ENCODE measurements around the gene ARHGAP26.

ARHGAP26 gene

GRCh38 chr5:142763701-142764100 lies 6.5 kb upstream of the ARHGAP26 start:
- no peak for DNase-seq (ENCODE audit: low spot score in 2 of 2)
- Histone ChIP-seq H3K4me1 (no peaks in the 10 kb centered on the region), H3K27me3 (ENCODE audit: low read depth) (peaks cover 9% of the 10 kb centered on the region), H3K36me3 (replicated peaks) (no peaks in the 10 kb centered on the region), H3K4me3 (no peak overlapping the region), H3K9me3 (no peaks in the 10 kb centered on the region; the same call in 1 of the 2 replicates)
- in situ Hi-C loops (cut with MboI; ENCODE audit: low sequenced_read_pairs) = no loop called here

DNA sequence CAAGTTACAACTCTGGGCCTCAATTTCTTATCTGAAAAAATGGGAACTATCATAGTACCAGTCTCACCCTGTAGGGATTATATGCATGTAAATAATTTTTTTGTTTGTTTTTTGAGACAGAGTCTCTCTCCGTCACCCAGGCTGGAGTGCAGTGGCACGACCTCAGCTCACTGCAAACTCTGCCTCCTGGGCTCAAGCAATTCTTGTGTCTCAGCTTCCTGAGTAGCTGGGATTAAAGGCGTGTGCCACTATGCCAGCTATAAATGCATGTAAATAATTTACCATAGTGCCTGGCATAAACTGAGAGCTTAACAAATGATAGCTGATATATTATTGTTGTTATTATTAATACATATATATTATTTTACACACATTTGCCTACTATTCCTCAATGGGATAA lies 3.0 kb upstream of the ARHGAP26 start:
- Histone ChIP-seq H3K4me1 (no peaks in the 10 kb centered on the region; the same call in 1 of the 2 replicates), H3K9me3 (no peaks in the 10 kb centered on the region), H3K4me3 (no peak overlapping the region), H3K27me3 (ENCODE audit: low read depth) (peaks cover 9% of the 10 kb centered on the region; the same call in 1 of the 2 replicates), H3K36me3 (replicated peaks) (no peaks in the 10 kb centered on the region)
- no peak for DNase-seq (ENCODE audit: low spot score in 2 of 2)
- in situ Hi-C loops (cut with MboI; ENCODE audit: low sequenced_read_pairs) = no loop called here

DNA sequence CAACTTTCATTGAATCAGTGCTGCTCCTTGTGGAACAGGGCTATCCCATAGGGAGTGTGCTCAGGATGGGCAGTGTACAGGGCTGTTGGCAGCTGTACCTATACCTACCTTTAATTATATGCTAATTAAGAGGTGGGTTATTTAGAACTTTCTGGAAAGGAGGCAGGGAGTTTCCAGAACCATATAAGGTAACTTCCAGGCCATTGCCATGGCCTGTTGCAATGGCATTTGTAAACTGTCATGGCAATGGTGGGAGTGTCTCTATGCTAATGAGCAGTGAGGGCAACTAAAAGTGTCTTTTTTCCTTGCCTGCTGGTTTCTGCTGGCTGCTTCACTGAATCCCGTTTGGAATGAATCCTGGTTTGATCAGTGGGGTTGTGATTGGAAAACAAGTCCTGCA lies 2.3 kb upstream of the ARHGAP26 start:
- in situ Hi-C loops (cut with MboI; ENCODE audit: low sequenced_read_pairs) = no loop called here
- Histone ChIP-seq H3K36me3 (replicated peaks) (no peaks in the 10 kb centered on the region), H3K9me3 (no peaks in the 10 kb centered on the region), H3K4me3 (no peak overlapping the region), H3K27me3 (ENCODE audit: low read depth) (peaks cover 9% of the 10 kb centered on the region; the same call in 1 of the 2 replicates), H3K4me1 (no peaks in the 10 kb centered on the region; the same call in 1 of the 2 replicates)
- no peak for DNase-seq (ENCODE audit: low spot score in 2 of 2)

DNA sequence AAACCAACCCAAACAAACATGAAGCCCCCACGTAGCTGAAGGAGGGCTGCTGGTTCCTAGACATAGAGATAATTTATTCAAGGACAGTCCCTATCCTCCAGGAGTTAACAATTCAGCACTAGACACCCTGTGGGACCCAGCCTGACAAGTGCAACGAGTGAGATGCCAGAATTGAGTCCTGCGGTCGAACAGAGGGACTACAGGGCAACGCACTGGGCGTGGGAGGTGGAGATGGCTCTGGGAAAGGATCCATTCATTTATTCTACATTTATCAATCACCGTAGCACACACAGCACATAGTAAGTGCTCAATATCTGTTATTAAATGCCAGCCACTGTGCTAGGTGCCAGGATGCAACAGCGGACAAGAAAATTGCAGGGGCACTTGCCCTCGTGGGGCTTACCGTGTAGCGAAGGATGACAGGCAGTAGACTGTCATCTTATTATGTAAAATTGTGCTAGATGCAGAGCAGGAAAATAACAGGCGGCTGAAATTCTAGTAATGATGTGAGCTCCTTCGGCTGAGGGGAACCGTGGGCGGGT lies 855 bp upstream of the ARHGAP26 start:
- in situ Hi-C loops (cut with MboI; ENCODE audit: low sequenced_read_pairs) = no loop called here
- no peak for DNase-seq (ENCODE audit: low spot score in 2 of 2)
- H3K4me3 ChIP-seq = peak overlapping the region; percentile 71
- no peaks in the 10 kb centered on the region; the same call in 1 of the 2 replicates for H3K4me1 ChIP-seq
- H3K36me3 ChIP-seq (replicated peaks) = no peaks in the 10 kb centered on the region
- H3K9me3 ChIP-seq = no peaks in the 10 kb centered on the region
- 0 out of 2 replicates have a peak, but pooled peaks cover 3% of the 10 kb centered on the region for H3K27me3 ChIP-seq (ENCODE audit: low read depth)

DNA sequence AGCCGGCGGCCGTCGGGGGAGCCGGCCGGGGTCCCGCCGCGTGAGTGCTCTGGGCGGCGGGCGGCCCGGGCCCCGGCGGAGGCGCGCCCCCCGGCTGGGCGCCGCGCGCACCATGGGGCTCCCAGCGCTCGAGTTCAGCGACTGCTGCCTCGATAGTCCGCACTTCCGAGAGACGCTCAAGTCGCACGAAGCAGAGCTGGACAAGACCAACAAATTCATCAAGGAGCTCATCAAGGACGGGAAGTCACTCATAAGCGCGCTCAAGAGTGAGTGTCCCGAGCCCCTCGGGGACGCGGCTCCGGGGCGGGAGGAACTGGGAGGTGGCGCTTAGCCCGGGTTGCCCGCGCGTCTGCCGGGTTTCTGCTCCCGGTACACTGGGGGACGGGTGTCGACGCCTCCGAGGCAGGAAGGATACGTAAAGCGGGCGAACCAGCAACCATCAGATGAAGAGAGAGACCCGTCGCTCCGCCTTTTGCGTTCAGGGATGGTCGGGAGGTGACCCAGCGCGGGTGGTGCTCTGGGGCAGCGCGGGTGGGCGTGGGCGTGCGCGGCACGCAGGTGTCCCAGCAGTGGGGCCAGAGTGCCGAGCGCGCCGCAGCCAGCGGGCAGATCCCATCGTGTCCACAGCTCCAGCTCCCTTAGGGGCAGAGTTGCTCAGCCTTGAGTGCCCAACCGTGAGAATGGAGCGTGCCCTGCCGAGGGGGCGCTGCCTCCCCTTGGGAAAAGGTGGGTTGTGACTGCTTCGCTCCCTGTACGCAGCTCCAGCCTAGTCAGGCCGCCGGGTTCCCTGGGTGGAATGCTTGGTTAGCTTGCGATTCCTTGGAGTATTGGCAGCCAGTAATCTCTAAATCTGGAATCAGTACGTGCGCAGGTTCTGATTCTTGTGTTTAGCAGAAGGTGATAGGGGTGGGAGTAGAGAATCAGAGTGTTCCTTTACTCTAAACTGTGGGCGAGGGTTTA lies 753 bp downstream of the ARHGAP26 start:
- peak; percentile 22 to 52 for DNase-seq (ENCODE audit: low spot score in 2 of 2)
- peak overlapping the region; percentile 71 for H3K4me3 ChIP-seq
- no peaks in the 10 kb centered on the region for H3K27me3 ChIP-seq (ENCODE audit: low read depth)
- H3K4me1 ChIP-seq = no peaks in the 10 kb centered on the region; the same call in 1 of the 2 replicates
- H3K36me3 ChIP-seq (replicated peaks) = no peaks in the 10 kb centered on the region
- in situ Hi-C loops (cut with MboI; ENCODE audit: low sequenced_read_pairs) = no loop called here
- H3K9me3 ChIP-seq = no peaks in the 10 kb centered on the region

DNA sequence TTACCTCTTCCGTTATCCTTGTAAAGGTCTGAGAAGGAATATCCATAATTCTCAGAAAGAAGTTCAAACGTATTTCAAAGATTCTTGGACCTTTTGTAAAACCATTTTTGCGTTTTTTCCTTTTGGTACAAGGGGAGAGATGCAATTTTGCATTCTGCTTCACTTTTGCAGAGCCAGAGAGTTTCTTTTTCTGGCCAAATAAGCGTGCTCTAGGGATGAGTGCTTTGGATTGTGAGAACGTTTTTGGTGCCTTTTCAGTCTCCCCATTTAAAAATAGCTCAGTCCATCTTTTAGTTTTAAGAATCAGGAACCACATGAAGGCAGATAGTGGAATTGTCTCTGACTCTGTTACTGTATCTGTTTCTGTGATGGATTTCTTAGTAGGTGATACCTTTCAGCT lies 1.5 kb downstream of the ARHGAP26 start:
- Histone ChIP-seq H3K9me3 (no peaks in the 10 kb centered on the region), H3K4me1 (no peaks in the 10 kb centered on the region; the same call in 1 of the 2 replicates), H3K4me3 (no peak overlapping the region), H3K27me3 (ENCODE audit: low read depth) (no peaks in the 10 kb centered on the region), H3K36me3 (replicated peaks) (no peaks in the 10 kb centered on the region)
- in situ Hi-C loops (cut with MboI; ENCODE audit: low sequenced_read_pairs) = no loop called here
- DNase-seq (ENCODE audit: low spot score in 2 of 2) = no peak

- no peak overlapping the region for H3K4me3 ChIP-seq
- H3K4me1 ChIP-seq = no peaks in the 10 kb centered on the region; the same call in 1 of the 2 replicates
- DNase-seq (ENCODE audit: low spot score in 2 of 2) = no peak
- no peaks in the 10 kb centered on the region for H3K27me3 ChIP-seq (ENCODE audit: low read depth)
- H3K9me3 ChIP-seq = no peaks in the 10 kb centered on the region
- no peaks in the 10 kb centered on the region for H3K36me3 ChIP-seq (replicated peaks)
- in situ Hi-C loops (cut with MboI; ENCODE audit: low sequenced_read_pairs) = no loop called here
These were observed 2.5 kb downstream of the ARHGAP26 start for GRCh38 chr5:142772446-142773293.

GRCh38 chr5:142777099-142777498 lies 6.9 kb downstream of the ARHGAP26 start:
- DNase-seq (ENCODE audit: low spot score in 2 of 2) = no peak
- in situ Hi-C loops (cut with MboI; ENCODE audit: low sequenced_read_pairs) = no loop called here
- no peaks in the 10 kb centered on the region for H3K4me1 ChIP-seq
- no peaks in the 10 kb centered on the region for H3K36me3 ChIP-seq (replicated peaks)
- no peaks in the 10 kb centered on the region for H3K9me3 ChIP-seq
- H3K27me3 ChIP-seq (ENCODE audit: low read depth) = no peaks in the 10 kb centered on the region
- H3K4me3 ChIP-seq = no peak overlapping the region

- no peak for DNase-seq (ENCODE audit: low spot score in 2 of 2)
- Histone ChIP-seq H3K27me3 (ENCODE audit: low read depth) (no peaks in the 10 kb centered on the region), H3K4me3 (no peak overlapping the region), H3K9me3 (no peaks in the 10 kb centered on the region), H3K36me3 (replicated peaks) (no peaks in the 10 kb centered on the region), H3K4me1 (no peaks in the 10 kb centered on the region)
- in situ Hi-C loops (cut with MboI; ENCODE audit: low sequenced_read_pairs) = no loop called here
These were observed 7.7 kb downstream of the ARHGAP26 start for GRCh38 chr5:142777850-142778249.

DNA sequence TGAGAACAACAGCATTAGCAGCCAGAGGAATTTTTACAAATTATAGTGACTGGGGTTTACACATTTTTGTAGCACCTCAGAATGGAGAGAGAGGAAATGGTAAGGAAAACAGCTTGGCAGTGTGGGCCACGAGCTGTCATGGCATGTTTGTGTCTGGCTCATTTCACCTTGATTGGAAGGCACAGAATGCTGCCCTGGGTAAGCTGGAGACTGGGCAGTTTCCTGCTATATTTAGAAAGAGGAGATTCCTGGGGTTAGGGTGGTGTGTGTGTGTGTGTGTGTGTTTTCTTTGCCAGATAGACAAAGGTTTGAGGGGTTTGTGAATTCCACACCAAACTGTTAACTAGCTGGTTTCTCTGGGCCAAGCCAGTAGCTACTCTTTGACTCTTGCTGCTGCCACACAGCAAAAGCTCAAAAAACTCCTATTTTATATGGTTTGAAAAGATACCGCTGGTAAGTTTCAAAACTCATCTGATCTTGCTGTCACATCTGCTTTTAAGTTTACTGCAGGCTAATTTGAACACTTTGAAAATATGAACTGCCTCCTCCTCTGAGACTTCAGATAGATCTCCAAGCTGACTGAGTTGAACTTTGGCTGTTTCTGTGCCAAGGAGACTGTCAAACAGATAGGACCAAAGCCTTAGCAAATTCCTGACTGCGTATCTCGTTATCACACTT lies 9.1 kb downstream of the ARHGAP26 start:
- Histone ChIP-seq H3K4me3 (no peak overlapping the region), H3K4me1 (no peaks in the 10 kb centered on the region), H3K9me3 (no peaks in the 10 kb centered on the region), H3K36me3 (replicated peaks) (no peaks in the 10 kb centered on the region), H3K27me3 (ENCODE audit: low read depth) (no peaks in the 10 kb centered on the region)
- DNase-seq (ENCODE audit: low spot score in 2 of 2) = no peak
- in situ Hi-C loops (cut with MboI; ENCODE audit: low sequenced_read_pairs) = no loop called here

DNA sequence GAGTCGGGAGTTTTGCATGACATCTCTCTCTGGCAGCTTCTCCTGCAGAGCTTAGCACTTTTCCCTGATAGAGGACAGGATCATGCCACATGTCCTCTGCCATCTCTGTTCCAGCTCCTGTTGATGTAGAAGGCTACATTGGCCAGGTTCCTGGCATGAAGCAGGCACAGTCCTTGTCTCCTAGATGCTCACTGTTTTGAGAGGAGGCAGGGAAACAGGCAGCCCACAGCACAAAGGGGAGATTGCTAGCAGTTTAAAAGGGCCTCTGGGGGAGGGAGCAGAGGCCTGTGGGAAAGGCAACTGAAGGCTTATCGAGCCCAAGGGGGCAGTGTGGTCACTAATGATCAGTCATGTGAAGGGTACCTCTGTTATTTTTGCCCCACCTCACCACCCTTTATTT lies 10.7 kb downstream of the ARHGAP26 start:
- Histone ChIP-seq H3K9me3 (no peaks in the 10 kb centered on the region), H3K4me1 (no peaks in the 10 kb centered on the region), H3K27me3 (ENCODE audit: low read depth) (no peaks in the 10 kb centered on the region), H3K36me3 (replicated peaks) (no peaks in the 10 kb centered on the region), H3K4me3 (no peak overlapping the region)
- in situ Hi-C loops (cut with MboI; ENCODE audit: low sequenced_read_pairs) = no loop called here
- DNase-seq (ENCODE audit: low spot score in 2 of 2) = no peak

DNA sequence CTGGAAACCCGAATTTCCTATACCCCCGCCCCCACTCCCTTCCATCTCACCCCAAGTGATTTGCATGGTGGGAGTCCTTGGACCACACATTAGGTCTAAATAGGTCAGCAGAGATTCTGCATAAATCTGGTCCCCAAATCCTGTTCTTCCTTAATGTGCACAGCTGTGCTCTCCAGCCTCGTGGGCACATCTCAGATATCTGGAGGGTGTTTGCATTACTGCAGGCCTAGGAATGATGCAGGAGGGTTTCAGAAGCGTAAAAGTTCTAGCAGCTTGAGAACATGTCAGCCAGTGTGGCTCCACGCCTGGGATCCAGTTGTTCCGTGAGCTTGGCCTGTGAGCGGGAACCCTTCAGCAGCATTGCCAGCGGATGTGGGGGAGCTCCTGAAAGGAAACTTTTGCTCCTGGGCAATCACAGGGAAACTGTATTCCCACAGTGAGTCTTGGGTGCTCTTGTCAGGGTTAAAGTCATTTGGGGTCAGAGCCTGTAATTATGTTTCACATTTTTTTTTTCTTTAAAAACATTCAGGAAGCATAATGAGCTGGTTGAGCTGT lies 12.9 kb downstream of the ARHGAP26 start:
- in situ Hi-C loops (cut with MboI; ENCODE audit: low sequenced_read_pairs) = no loop called here
- no peak overlapping the region for H3K4me3 ChIP-seq
- no peaks in the 10 kb centered on the region for H3K36me3 ChIP-seq (replicated peaks)
- no peaks in the 10 kb centered on the region for H3K9me3 ChIP-seq
- DNase-seq (ENCODE audit: low spot score in 2 of 2) = no peak
- H3K27me3 ChIP-seq (ENCODE audit: low read depth) = no peaks in the 10 kb centered on the region
- H3K4me1 ChIP-seq = no peaks in the 10 kb centered on the region
